Left lung (tissue), 10 donors: ENCODE results near the gene KTI12. TPM values are rescaled to one million over a fixed set of nuclear protein-coding genes. Genes with fewer than 3 reads are reported as not detected.

Experiments used
- ATAC-seq: fragments of 200-7000 bp; cut with Tn5 transposase; one replicate; pipeline ENCODE4 v1.9.1; 2020; ENCODE audit warnings: moderate library complexity
- DNase-seq, 4 donors: peaks; one replicate each; pipeline ENCODE4 v3.0.0-alpha.2; 2013 to 2020
- H3K27ac ChIP-seq, 2 donors: fragments of 200-600 bp; sonication (generic) in 1 of 2; one replicate each; pipeline versions ENCODE4 v1.5.0 to v1.8.0; 2020 to 2021
- H3K27me3 ChIP-seq, 2 donors: fragments of 200-600 bp; sonication (generic) in 1 of 2; one replicate each; pipeline versions ENCODE4 v1.5.0 to v1.8.0; 2020 to 2021
- H3K36me3 ChIP-seq, 2 donors: fragments of 200-600 bp; sonication (generic) in 1 of 2; one replicate each; pipeline versions ENCODE4 v1.5.0 to v1.8.0; 2020 to 2021
- H3K4me1 ChIP-seq, 2 donors: fragments of 200-600 bp; one replicate each; pipeline ENCODE4 v1.8.0; 2021
- H3K4me3 ChIP-seq, 2 donors: fragments of 200-600 bp; sonication (generic) in 1 of 2; one replicate each; pipeline versions ENCODE4 v1.5.0 to v1.8.0; 2020 to 2021; ENCODE audit warnings: mild to moderate bottlenecking in 1 of 2
- H3K9me3 ChIP-seq, 2 donors: fragments of 200-600 bp; sonication (generic) in 1 of 2; one replicate each; pipeline versions ENCODE4 v1.5.0 to v1.8.0; 2020 to 2021
- intact Hi-C, 2 donors: fragments of 100-400 bp; cut with DNase I; formaldehyde crosslinking; loops; one replicate each; pipeline versions ENCODE4 v1.11.2 to v1.14.2; 2022
- polyA plus RNA-seq, 6 donors: library from polyadenylated mRNA; unstranded; fragments of 120-200 nt; gene quantifications; one replicate each; pipeline ENCODE4 v1.2.1, GENCODE V29; 2013; ENCODE audit not compliant: insufficient read length in 6 of 6
- total RNA-seq, 2 donors: library from RNA; stranded (reverse); fragmentation: NEBNext Ultra II Directional; extraction: Animal tissue kit (Norgen Biotek cat#: 25700); gene quantifications; one replicate each; pipeline ENCODE4 v1.2.1, GENCODE V29; 2021
- TF ChIP-seq, protein P1 (sequence below), 2 donors: fragments of 200-600 bp; sonication (generic) in 1 of 2; IDR thresholded peaks; one replicate each; pipeline versions ENCODE4 v1.5.0 to v1.8.0; 2021; ENCODE audit warnings: antibody characterized with exemption in 2 of 2
- donor health status: DM: no; HTN: yes; CAD: no.
- donor health status: DM: no; HTN: no; CAD: no.

The KTI12 gene
- total and polyA plus RNA-seq, 8 donors = 3.8 to 8.6 (median 5.4) TPM

DNA sequence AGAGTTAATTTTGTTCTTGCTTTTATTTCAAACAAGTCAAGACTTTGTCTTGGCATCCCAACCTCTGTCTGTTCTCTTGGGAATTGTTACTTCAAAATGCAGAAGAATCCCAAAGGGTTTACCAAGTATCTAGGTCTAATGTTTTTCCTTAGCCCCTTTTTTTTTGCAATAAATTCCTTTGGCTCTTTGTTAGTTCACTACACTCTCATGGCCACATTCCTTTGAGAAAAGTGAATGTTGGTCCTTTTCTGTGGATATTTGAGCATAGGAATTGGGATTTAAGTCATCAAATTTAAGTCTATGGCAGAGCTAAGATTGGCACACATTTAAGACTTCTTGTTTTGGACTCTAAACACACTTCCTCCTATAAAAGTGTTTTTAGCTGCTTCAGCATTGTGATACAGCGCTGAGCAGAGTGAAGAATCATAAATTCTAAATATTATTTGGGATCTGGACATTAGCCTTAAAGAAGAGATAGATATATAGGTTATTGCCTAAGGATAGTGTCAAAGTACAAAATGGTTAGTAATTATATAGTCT, 24.3 kb upstream of the KTI12 start:
- H3K27me3 ChIP-seq = no peaks in the 10 kb centered on the region
- DNase-seq (no peak), ATAC-seq (no peak)
- H3K36me3 ChIP-seq = peaks cover 0 to 33% of the 10 kb centered on the region in 2 donors
- peak overlapping the region in 1 of 2 donors; percentile 96 for H3K27ac ChIP-seq
- peak overlapping the region in 1 of 2 donors; percentile 99 for H3K4me3 ChIP-seq
- H3K9me3 ChIP-seq = no peaks in the 10 kb centered on the region
- H3K4me1 ChIP-seq = peaks cover 24 to 56% of the 10 kb centered on the region in 2 donors
- intact Hi-C loops = no loop called here
- TF ChIP-seq, protein P1, sequence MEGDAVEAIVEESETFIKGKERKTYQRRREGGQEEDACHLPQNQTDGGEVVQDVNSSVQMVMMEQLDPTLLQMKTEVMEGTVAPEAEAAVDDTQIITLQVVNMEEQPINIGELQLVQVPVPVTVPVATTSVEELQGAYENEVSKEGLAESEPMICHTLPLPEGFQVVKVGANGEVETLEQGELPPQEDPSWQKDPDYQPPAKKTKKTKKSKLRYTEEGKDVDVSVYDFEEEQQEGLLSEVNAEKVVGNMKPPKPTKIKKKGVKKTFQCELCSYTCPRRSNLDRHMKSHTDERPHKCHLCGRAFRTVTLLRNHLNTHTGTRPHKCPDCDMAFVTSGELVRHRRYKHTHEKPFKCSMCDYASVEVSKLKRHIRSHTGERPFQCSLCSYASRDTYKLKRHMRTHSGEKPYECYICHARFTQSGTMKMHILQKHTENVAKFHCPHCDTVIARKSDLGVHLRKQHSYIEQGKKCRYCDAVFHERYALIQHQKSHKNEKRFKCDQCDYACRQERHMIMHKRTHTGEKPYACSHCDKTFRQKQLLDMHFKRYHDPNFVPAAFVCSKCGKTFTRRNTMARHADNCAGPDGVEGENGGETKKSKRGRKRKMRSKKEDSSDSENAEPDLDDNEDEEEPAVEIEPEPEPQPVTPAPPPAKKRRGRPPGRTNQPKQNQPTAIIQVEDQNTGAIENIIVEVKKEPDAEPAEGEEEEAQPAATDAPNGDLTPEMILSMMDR (IDR thresholded peaks at IDR 0.05) = no peak

DNA sequence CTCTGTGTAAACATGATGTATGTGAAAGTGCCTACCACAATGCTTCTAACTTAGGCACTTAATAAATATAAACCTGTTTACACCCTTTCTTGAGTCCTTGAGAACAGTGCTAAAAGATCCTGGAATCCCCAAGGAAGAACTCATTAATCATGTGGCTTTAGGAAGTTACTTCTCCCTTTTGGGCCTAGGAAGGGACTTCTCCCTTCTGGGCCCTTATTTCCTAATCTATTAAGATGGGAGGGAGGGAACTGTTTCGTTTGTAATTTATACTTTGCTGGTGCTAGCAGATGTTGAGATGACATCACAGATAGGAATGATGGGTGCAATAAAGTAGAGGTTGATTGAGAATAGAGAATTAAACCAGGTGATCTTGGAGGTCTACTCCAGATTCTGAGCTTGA, 23.6 kb upstream of the KTI12 start:
- peaks cover 0 to 26% of the 10 kb centered on the region in 2 donors for H3K36me3 ChIP-seq
- peak overlapping the region; percentile 90 to 96 for H3K27ac ChIP-seq

DNA sequence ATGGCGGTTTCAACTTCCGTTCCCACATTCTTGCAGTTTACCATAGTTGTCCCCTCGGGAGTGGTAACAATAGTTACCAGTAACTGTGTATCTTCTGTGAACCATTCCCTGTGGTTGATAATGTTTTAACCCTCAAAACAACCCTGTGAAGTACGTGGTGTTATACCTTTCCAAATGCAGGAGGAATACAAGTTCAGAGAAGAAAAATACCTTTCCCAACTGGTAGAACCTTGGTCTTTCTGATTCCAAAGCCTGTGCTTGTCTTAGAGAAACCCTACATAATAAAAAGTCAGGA, 23.3 kb upstream of the KTI12 start:
- Histone ChIP-seq H3K36me3 (peaks cover 0 to 25% of the 10 kb centered on the region in 2 donors), H3K4me3 (peak overlapping the region; percentile 97 to 99), H3K27ac (peak overlapping the region; percentile 90 to 96), H3K27me3 (no peaks in the 10 kb centered on the region), H3K9me3 (no peaks in the 10 kb centered on the region), H3K4me1 (peaks cover 24 to 56% of the 10 kb centered on the region in 2 donors)
- TF ChIP-seq, protein P1 (IDR thresholded peaks at IDR 0.05) = no peak
- intact Hi-C loops = no loop called here
- ATAC-seq = no peak
- no peak for DNase-seq

More for the DNA sequence above, 23.6 kb upstream of the KTI12 start:
- intact Hi-C loops = no loop called here
- Histone ChIP-seq H3K27me3 (no peaks in the 10 kb centered on the region), H3K4me3 (peak overlapping the region; percentile 97 to 99), H3K4me1 (peaks cover 24 to 56% of the 10 kb centered on the region in 2 donors), H3K9me3 (no peaks in the 10 kb centered on the region)
- DNase-seq (no peak), ATAC-seq (no peak)
- TF ChIP-seq, protein P1 (IDR thresholded peaks at IDR 0.05) = no peak

DNA sequence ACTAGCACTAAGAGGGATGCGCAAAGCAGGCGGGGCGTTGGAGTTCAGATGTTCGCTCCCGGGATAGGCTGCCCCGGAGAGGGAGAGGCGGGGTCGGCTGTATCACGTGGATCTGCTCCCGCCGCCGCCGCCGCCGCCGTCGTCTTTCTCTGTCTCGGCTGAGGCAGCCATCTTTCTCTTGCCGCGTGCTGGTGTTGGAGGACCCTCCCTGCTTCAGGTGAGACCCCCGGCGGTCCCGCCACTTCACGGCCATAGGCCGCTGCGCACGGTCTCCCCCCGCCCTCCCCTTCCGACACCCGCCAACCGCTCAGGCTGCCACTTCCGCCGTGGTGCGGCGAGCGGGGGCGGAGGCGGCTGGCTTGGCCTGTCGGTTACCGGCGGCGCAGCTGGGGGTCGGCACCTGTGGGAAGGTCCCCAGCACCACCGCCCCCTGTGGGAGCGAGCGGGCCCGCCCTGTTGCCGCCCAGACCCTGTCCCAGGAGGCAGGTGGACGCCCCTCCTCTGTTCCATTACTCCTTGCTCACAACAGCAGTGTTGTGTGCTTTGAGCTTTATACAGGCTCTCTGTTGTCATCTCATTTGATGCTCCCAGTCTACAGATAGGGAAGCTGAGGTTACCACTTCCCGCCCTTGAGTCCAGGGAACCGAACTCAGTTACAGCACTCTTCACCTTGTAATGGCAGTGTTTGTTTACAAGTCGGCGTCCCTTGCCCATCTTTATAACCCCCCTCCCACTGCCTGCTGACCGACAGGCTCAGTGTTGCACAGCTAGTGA, 22.7 kb upstream of the KTI12 start, which contains the start of gene BTF3L4:
BTF3L4 (plus strand) TSS at position 133 of the 774 bp plus-strand sequence. CDS start 3,553 bp downstream, outside the sequence.
- Histone ChIP-seq H3K4me3 (peak within 1 kb of the TSS; percentile 97 to 99), H3K4me1 (peaks cover 24 to 56% of the 10 kb centered on the region in 2 donors), H3K27ac (peak within 1 kb of the TSS; percentile 90 to 96), H3K9me3 (no peaks in the 10 kb centered on the region), H3K36me3 (peaks cover 0 to 25% of the 10 kb centered on the region in 2 donors), H3K27me3 (no peaks in the 10 kb centered on the region)
- TF ChIP-seq, protein P1 (IDR thresholded peaks at IDR 0.05) = no peak
- intact Hi-C loops = no loop called here
- DNase-seq (peak; percentile 79 to 97 (median 94)), ATAC-seq (peak; percentile 95)

DNA sequence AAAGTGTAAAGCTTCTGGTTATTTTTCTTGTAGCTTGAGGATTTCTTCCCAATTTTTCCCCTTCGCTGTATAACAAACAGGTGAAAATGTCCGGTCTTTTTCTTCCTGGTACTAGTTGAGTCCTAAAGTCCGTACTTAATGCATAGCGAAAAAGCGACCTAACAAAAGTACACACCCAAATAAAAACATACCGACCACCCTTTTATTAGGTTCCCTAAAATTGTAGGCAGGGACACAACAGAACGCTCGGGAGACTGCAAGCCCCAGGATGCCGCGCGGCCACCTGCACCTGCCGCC, 22.2 kb upstream of the KTI12 start:
- Histone ChIP-seq H3K27me3 (no peaks in the 10 kb centered on the region), H3K27ac (peak overlapping the region; percentile 90 to 96), H3K4me1 (peaks cover 24 to 56% of the 10 kb centered on the region in 2 donors), H3K36me3 (peaks cover 0 to 25% of the 10 kb centered on the region in 2 donors), H3K4me3 (peak overlapping the region; percentile 97 to 99), H3K9me3 (no peaks in the 10 kb centered on the region)
- TF ChIP-seq, protein P1 (IDR thresholded peaks at IDR 0.05) = no peak
- intact Hi-C loops = no loop called here
- ATAC-seq (no peak), DNase-seq (no peak)
